GM23338 (cell line): ENCODE measurements around the gene ABHD17B. TPM values are rescaled to one million over a fixed set of nuclear protein-coding genes. Genes with fewer than 3 reads are reported as not detected.
A peak's percentile ranks its signal among the peaks of the same experiment; 100 is the strongest.

Experiments
- ATAC-seq: fragments of 200-7000 bp; cut with Tn5 transposase; 3 replicates; pipeline ENCODE4 v1.9.1; 2020
- DNase-seq: peaks from one replicate; pipeline ENCODE4 v3.0.0-alpha.2; 2015; ENCODE audit warnings: low spot score
- H2AFZ ChIP-seq: fragments of 200-600 bp; sonication (generic); 2 replicates; pipeline ENCODE4 v1.8.0; 2016; ENCODE audit warnings: antibody characterized with exemption, mild to moderate bottlenecking, moderate library complexity
- H3F3A ChIP-seq: fragments of 200-600 bp; sonication (generic); replicated peaks from 2 replicates; pipeline ENCODE4 v1.8.0; 2017; ENCODE audit warnings: antibody characterized with exemption, mixed run types, low read depth
- H3K27ac ChIP-seq: fragments of 200-600 bp; sonication (generic); 2 replicates; pipeline ENCODE4 v1.6.1; 2016; ENCODE audit warnings: low read depth
- H3K27me3 ChIP-seq: fragments of 200-600 bp; sonication (generic); 2 replicates; pipeline ENCODE4 v1.8.0; 2016; ENCODE audit warnings: mild to moderate bottlenecking, mixed run types, moderate library complexity; ENCODE audit not compliant: insufficient read depth
- H3K36me3 ChIP-seq: fragments of 200-600 bp; sonication (generic); 2 replicates; pipeline ENCODE4 v1.8.0; 2016; ENCODE audit warnings: mild to moderate bottlenecking; ENCODE audit not compliant: insufficient read depth
- H3K4me1 ChIP-seq: fragments of 200-600 bp; sonication (generic); 2 replicates; pipeline ENCODE4 v1.8.0; 2016; ENCODE audit warnings: mild to moderate bottlenecking, moderate library complexity; ENCODE audit not compliant: insufficient read depth
- H3K4me2 ChIP-seq: fragments of 200-600 bp; sonication (generic); 2 replicates; pipeline ENCODE4 v1.7.1; 2017; ENCODE audit warnings: mixed run types
- H3K4me3 ChIP-seq: fragments of 200-600 bp; sonication (generic); 2 replicates; pipeline ENCODE4 v1.6.1; 2016; ENCODE audit warnings: mixed run types
- H3K79me2 ChIP-seq: fragments of 200-600 bp; sonication (generic); replicated peaks from 2 replicates; pipeline ENCODE4 v1.8.0; 2017; ENCODE audit warnings: mild to moderate bottlenecking; ENCODE audit not compliant: insufficient read depth
- H3K9me2 ChIP-seq: fragments of 200-600 bp; sonication (generic); 2 replicates; pipeline ENCODE4 v1.8.0; 2017; ENCODE audit not compliant: insufficient read depth
- H4K20me1 ChIP-seq: fragments of 200-600 bp; sonication (generic); replicated peaks from 2 replicates; pipeline ENCODE4 v1.8.0; 2017; ENCODE audit warnings: mild to moderate bottlenecking; ENCODE audit not compliant: insufficient read depth
- H3K27ac Mint-ChIP-seq: 2 replicates; pipeline ENCODE4 v1.8.0; 2020; ENCODE audit warnings: inconsistent platforms, mild to moderate bottlenecking, moderate library complexity, mixed read lengths
- H3K27me3 Mint-ChIP-seq: 3 replicates; pipeline ENCODE4 v1.8.0; 2022; ENCODE audit warnings: low read depth, mild to moderate bottlenecking, moderate library complexity, mixed read lengths, inconsistent platforms; ENCODE audit not compliant: insufficient read depth, poor library complexity
- H3K36me3 Mint-ChIP-seq: 3 replicates; pipeline ENCODE4 v1.8.0; 2021; ENCODE audit warnings: low read depth, mild to moderate bottlenecking, inconsistent platforms, moderate library complexity, mixed read lengths
- H3K4me1 Mint-ChIP-seq: 3 replicates; pipeline ENCODE4 v1.8.0; 2020; ENCODE audit warnings: mild to moderate bottlenecking, inconsistent platforms, mixed read lengths
- H3K4me3 Mint-ChIP-seq: 3 replicates; pipeline ENCODE4 v1.8.0; 2021; ENCODE audit warnings: moderate library complexity, mild to moderate bottlenecking, inconsistent platforms, mixed read lengths
- H3K9me3 Mint-ChIP-seq: 3 replicates; pipeline ENCODE4 v1.8.0; 2020; ENCODE audit warnings: moderate library complexity, mild to moderate bottlenecking, inconsistent platforms, mixed read lengths
- CREB1 ChIP-seq: fragments of 250-450 bp; sonication (Bioruptor Pico); IDR thresholded peaks from 2 replicates; pipeline ENCODE4 v1.5.0; 2020; ENCODE audit warnings: low read depth, mild to moderate bottlenecking, moderate library complexity
- EZH2 ChIP-seq: fragments of 200-600 bp; sonication (generic); IDR thresholded peaks from one replicate; pipeline ENCODE4 v1.8.0; 2017; ENCODE audit warnings: antibody characterized with exemption, mild to moderate bottlenecking, low read depth; ENCODE audit not compliant: unreplicated experiment
- EZH2phosphoT487 ChIP-seq: fragments of 200-600 bp; sonication (generic); IDR thresholded peaks from one replicate; pipeline ENCODE4 v1.8.1; 2018; ENCODE audit warnings: antibody characterized with exemption; ENCODE audit not compliant: unreplicated experiment
- JUNB ChIP-seq: IDR thresholded peaks from one replicate; pipeline ENCODE4 v1.6.1; 2016; ENCODE audit warnings: antibody characterized with exemption; ENCODE audit not compliant: unreplicated experiment
- POLR2AphosphoS5 ChIP-seq: IDR thresholded peaks from 2 replicates; pipeline ENCODE4 v1.6.1; 2016; ENCODE audit warnings: antibody characterized with exemption, low read depth
- STAT1 ChIP-seq: IDR thresholded peaks from one replicate; pipeline ENCODE4 v1.6.1; 2016; ENCODE audit warnings: antibody characterized with exemption; ENCODE audit not compliant: unreplicated experiment
- ZNF114 ChIP-seq: fragments of 250-450 bp; sonication (Bioruptor Pico); IDR thresholded peaks from 2 replicates; pipeline ENCODE4 v1.5.0; 2020; ENCODE audit warnings: mild to moderate bottlenecking, moderate library complexity
- ZNF331 ChIP-seq: fragments of 250-450 bp; sonication (Bioruptor Pico); IDR thresholded peaks from 2 replicates; pipeline ENCODE4 v1.5.0; 2020; ENCODE audit warnings: low read depth, mild to moderate bottlenecking, moderate library complexity
- polyA plus RNA-seq: library from polyadenylated mRNA; unstranded; fragments of >200 nt; fragmentation: Nextera tagmentation; extraction: Ambion mirVana; gene quantifications from 2 replicates; pipeline ENCODE4 v1.2.1, GENCODE V29; 2016
- total RNA-seq: library from RNA; depleted of rRNA; stranded (reverse); fragments of >200 nt; shearing (Covaris generic); gene quantifications from 2 replicates; pipeline ENCODE4 v1.2.3, GENCODE V29; 2014
- TF ChIP-seq, protein P1 (sequence below): IDR thresholded peaks from one replicate; pipeline ENCODE4 v1.6.1; 2018; ENCODE audit warnings: antibody characterized with exemption; ENCODE audit not compliant: unreplicated experiment
- TF ChIP-seq, protein P2 (sequence below), 2 experiments: fragments of 200-600 bp in 1 of 2; sonication (generic) in 1 of 2; conservative IDR thresholded peaks; 2 replicates each; pipeline versions ENCODE4 v1.5.1 to v1.6.1; 2016 to 2017; ENCODE audit warnings: antibody characterized with exemption in 2 of 2, low read depth in 2 of 2, mild to moderate bottlenecking in 2 of 2, moderate library complexity in 1 of 2
- TF ChIP-seq, protein P3 (sequence below): IDR thresholded peaks from 2 replicates; pipeline ENCODE4 v1.6.1; 2016; ENCODE audit warnings: antibody characterized with exemption

The ABHD17B gene
- total and polyA plus RNA-seq, 2 experiments from 2014 or later: 32.2 to 112 TPM

DNA sequence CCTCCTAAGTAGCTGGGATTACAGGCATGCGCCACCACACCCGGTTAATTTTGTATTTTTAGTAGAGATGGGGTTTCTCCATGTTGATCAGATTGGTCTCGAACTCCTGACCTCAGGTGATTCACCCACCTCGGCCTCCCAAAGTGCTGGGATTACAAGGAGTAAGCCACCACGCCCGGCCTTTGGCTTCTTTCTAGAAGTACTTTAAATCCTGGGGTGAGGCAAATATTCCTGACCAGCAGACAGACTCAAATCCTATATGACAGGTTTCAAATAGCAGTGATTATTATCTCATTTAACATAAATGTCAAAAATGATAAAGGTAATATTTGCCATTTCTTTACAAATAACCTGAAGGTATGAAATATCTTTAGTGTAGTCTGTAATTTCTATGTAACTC lies 35.6 kb downstream of the ABHD17B start (continued):
- TF ChIP-seq, protein P1, sequence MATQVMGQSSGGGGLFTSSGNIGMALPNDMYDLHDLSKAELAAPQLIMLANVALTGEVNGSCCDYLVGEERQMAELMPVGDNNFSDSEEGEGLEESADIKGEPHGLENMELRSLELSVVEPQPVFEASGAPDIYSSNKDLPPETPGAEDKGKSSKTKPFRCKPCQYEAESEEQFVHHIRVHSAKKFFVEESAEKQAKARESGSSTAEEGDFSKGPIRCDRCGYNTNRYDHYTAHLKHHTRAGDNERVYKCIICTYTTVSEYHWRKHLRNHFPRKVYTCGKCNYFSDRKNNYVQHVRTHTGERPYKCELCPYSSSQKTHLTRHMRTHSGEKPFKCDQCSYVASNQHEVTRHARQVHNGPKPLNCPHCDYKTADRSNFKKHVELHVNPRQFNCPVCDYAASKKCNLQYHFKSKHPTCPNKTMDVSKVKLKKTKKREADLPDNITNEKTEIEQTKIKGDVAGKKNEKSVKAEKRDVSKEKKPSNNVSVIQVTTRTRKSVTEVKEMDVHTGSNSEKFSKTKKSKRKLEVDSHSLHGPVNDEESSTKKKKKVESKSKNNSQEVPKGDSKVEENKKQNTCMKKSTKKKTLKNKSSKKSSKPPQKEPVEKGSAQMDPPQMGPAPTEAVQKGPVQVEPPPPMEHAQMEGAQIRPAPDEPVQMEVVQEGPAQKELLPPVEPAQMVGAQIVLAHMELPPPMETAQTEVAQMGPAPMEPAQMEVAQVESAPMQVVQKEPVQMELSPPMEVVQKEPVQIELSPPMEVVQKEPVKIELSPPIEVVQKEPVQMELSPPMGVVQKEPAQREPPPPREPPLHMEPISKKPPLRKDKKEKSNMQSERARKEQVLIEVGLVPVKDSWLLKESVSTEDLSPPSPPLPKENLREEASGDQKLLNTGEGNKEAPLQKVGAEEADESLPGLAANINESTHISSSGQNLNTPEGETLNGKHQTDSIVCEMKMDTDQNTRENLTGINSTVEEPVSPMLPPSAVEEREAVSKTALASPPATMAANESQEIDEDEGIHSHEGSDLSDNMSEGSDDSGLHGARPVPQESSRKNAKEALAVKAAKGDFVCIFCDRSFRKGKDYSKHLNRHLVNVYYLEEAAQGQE: no peak
- TF ChIP-seq, protein P2, sequence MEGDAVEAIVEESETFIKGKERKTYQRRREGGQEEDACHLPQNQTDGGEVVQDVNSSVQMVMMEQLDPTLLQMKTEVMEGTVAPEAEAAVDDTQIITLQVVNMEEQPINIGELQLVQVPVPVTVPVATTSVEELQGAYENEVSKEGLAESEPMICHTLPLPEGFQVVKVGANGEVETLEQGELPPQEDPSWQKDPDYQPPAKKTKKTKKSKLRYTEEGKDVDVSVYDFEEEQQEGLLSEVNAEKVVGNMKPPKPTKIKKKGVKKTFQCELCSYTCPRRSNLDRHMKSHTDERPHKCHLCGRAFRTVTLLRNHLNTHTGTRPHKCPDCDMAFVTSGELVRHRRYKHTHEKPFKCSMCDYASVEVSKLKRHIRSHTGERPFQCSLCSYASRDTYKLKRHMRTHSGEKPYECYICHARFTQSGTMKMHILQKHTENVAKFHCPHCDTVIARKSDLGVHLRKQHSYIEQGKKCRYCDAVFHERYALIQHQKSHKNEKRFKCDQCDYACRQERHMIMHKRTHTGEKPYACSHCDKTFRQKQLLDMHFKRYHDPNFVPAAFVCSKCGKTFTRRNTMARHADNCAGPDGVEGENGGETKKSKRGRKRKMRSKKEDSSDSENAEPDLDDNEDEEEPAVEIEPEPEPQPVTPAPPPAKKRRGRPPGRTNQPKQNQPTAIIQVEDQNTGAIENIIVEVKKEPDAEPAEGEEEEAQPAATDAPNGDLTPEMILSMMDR (conservative IDR thresholded peaks at IDR 0.05; ENCODE audit: low read depth in 2 of 2): no peak
- TF ChIP-seq JUNB: no peak
- TF ChIP-seq ZNF331 (CRISPR knock-in tag): no peak
- TF ChIP-seq CREB1: no peak
- no peak for TF ChIP-seq POLR2AphosphoS5
- no peak for TF ChIP-seq EZH2phosphoT487
- no peak for TF ChIP-seq STAT1
- no peak for TF ChIP-seq EZH2
- no peak for TF ChIP-seq ZNF114 (CRISPR knock-in tag)

DNA sequence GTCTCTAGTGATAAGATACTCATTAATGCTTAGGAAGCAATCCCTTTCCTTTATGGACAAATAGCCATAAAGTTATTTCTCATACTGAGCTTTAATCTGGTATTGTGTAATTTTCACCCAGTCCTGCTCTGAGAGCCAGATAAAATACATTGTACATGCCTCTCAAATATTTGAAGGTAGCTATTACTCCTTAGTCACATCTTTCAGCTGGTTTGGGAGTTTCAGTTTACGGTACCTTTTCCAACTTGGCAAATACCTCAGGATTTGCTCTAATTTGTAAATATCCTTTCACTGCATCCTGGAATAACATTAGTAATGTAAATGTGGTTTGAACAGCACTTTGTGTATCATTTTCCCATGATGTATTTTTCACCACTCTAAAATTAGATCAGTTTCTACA lies 47.4 kb downstream of the ABHD17B start:
- H3K27me3 Mint-ChIP-seq: peaks cover 2% of the 10 kb centered on the region
- Histone ChIP-seq H3K27ac (0 out of 2 replicates have a peak overlapping the region, but pooled peaks have one; percentile 4), H3K4me3 (no peak overlapping the region), H3K79me2 (peaks cover 30% of the 10 kb centered on the region), H3K9me2 (no peaks in the 10 kb centered on the region), H4K20me1 (peaks cover 5% of the 10 kb centered on the region), H3K4me2 (no peak overlapping the region), H2AFZ (no peak overlapping the region), H3F3A (no peaks in the 10 kb centered on the region), H3K36me3 (peaks cover 10% of the 10 kb centered on the region), H3K27me3 (no peaks in the 10 kb centered on the region), H3K4me1 (no peaks in the 10 kb centered on the region; the same call in 1 of the 2 replicates)
- H3K9me3 Mint-ChIP-seq: peaks cover 13% of the 10 kb centered on the region
- ATAC-seq (no peak), DNase-seq (no peak)
- H3K36me3 Mint-ChIP-seq: peaks cover 71% of the 10 kb centered on the region
- H3K4me3 Mint-ChIP-seq: no peak overlapping the region
- peaks cover 6% of the 10 kb centered on the region; the same call in 2 of the 3 replicates for H3K4me1 Mint-ChIP-seq
- H3K27ac Mint-ChIP-seq: no peak overlapping the region
- TF ChIP-seq, protein P3, sequence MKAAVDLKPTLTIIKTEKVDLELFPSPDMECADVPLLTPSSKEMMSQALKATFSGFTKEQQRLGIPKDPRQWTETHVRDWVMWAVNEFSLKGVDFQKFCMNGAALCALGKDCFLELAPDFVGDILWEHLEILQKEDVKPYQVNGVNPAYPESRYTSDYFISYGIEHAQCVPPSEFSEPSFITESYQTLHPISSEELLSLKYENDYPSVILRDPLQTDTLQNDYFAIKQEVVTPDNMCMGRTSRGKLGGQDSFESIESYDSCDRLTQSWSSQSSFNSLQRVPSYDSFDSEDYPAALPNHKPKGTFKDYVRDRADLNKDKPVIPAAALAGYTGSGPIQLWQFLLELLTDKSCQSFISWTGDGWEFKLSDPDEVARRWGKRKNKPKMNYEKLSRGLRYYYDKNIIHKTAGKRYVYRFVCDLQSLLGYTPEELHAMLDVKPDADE: no peak
- TF ChIP-seq ZNF114 (CRISPR knock-in tag): no peak
- TF ChIP-seq, protein P1: no peak
- TF ChIP-seq CREB1: no peak
- TF ChIP-seq POLR2AphosphoS5: no peak
- TF ChIP-seq ZNF331 (CRISPR knock-in tag): no peak
